Activated CD8-positive, alpha-beta T cell treated with anti-CD3 and anti-CD28 coated beads for 36 hours (primary cell): ENCODE results near the gene TGFB1. TPM values are rescaled to one million over a fixed set of nuclear protein-coding genes. Genes with fewer than 3 reads are reported as not detected.

Experiments
- ATAC-seq: fragments of 200-7000 bp; cut with Tn5 transposase; one replicate; pipeline ENCODE4 v1.10.0; 2021; ENCODE audit warnings: mild to moderate bottlenecking, moderate library complexity
- CTCF ChIA-PET: fragments of 350-600 bp; sonication (Branson Sonifier 250); formaldehyde crosslinking; loops from one replicate; lab custom pipeline; 2021; ENCODE audit warnings: antibody characterized with exemption; lab: Charles Lee
- POLR2A ChIA-PET: fragments of 350-600 bp; sonication (Branson Sonifier 250); formaldehyde crosslinking; loops from one replicate; lab custom pipeline; 2021; ENCODE audit warnings: antibody characterized with exemption; lab: Charles Lee
- DNase-seq: peaks from one replicate; pipeline ENCODE4 v3.0.0-alpha.2; 2020
- H3K27ac Mint-ChIP-seq: one replicate; pipeline ENCODE4 v1.8.0; 2021; ENCODE audit warnings: mild to moderate bottlenecking, mixed read lengths
- H3K27me3 Mint-ChIP-seq: one replicate; pipeline ENCODE4 v1.8.0; 2021; ENCODE audit warnings: mixed read lengths
- H3K36me3 Mint-ChIP-seq: one replicate; pipeline ENCODE4 v1.8.0; 2021; ENCODE audit warnings: low read depth, mixed read lengths
- H3K4me1 Mint-ChIP-seq: one replicate; pipeline ENCODE4 v1.8.0; 2021; ENCODE audit warnings: low read depth, mixed read lengths
- H3K4me3 Mint-ChIP-seq: one replicate; pipeline ENCODE4 v1.8.0; 2021; ENCODE audit warnings: mild to moderate bottlenecking, moderate library complexity, mixed read lengths
- H3K9me3 Mint-ChIP-seq: one replicate; pipeline ENCODE4 v1.8.0; 2021; ENCODE audit warnings: mixed read lengths
- CTCF ChIP-seq: fragments of 200-600 bp; IDR thresholded peaks from one replicate; pipeline ENCODE4 v1.8.0; 2022; ENCODE audit warnings: antibody characterized with exemption, mild to moderate bottlenecking
- intact Hi-C: fragments of 100-400 bp; cut with micrococcal nuclease; formaldehyde crosslinking; loops from one replicate; pipeline ENCODE4 v1.10.0; 2022
- total RNA-seq, 2 experiments: library from RNA; stranded (reverse); gene quantifications; one replicate each; pipeline ENCODE4 v1.2.3, GENCODE V29; 2021

Gene TGFB1
- total RNA-seq, 2 experiments from 2014 or later, result 112 to 123 TPM

- Mint-ChIP-seq H3K27ac (peak overlapping the region; percentile 99), H3K4me1 (peaks cover 49% of the 10 kb centered on the region), H3K9me3 (no peaks in the 10 kb centered on the region), H3K27me3 (no peaks in the 10 kb centered on the region), H3K36me3 (peaks cover 44% of the 10 kb centered on the region), H3K4me3 (peak overlapping the region; percentile 87)
- CTCF ChIA-PET, result interaction anchor here (0.6 to 1.8 kb wide), 5 partner anchors 8 to 48 kb away, joined by 3 to 11 read pairs (median 4); partner anchors contain the start of gene B9D2
- no peak for TF ChIP-seq CTCF
- intact Hi-C loops, result loop anchor here (5.0 to 10.0 kb wide), 2 partner anchors 41 to 91 kb away; partner anchors contain the start of genes BCKDHA, EXOSC5 and HNRNPUL1
- DNase-seq (peak; percentile 22), ATAC-seq (no peak)
- POLR2A ChIA-PET, result interaction anchor here (1.2 to 2.5 kb wide), 4 partner anchors 8 to 92 kb away, joined by 3 to 20 read pairs (median 4); partner anchors contain the start of genes B9D2, CCDC97 and HNRNPUL1
Measured at GRCh38 chr19:41355802-41356201, 2.1 kb upstream of the TGFB1 start.

- H3K4me1 Mint-ChIP-seq, result peaks cover 52% of the 10 kb centered on the region
- ATAC-seq (no peak), DNase-seq (no peak)
- H3K36me3 Mint-ChIP-seq, result peaks cover 44% of the 10 kb centered on the region
- intact Hi-C loops, result loop anchor here (5.0 to 10.0 kb wide), 2 partner anchors 42 to 90 kb away; partner anchors contain the start of genes BCKDHA, EXOSC5 and HNRNPUL1
- TF ChIP-seq CTCF, result no peak
- H3K4me3 Mint-ChIP-seq, result peak overlapping the region; percentile 87
- H3K27ac Mint-ChIP-seq, result peak overlapping the region; percentile 99
- no peaks in the 10 kb centered on the region for H3K9me3 Mint-ChIP-seq
- ChIA-PET POLR2A (interaction anchor here (1.2 to 2.5 kb wide), 2 partner anchors 9 to 46 kb away, joined by 4 to 20 read pairs; partner anchors contain the start of gene B9D2), CTCF (interaction anchor here (0.9 to 1.8 kb wide), 5 partner anchors 9 to 241 kb away, joined by 3 to 11 read pairs (median 4); partner anchors contain the start of genes B9D2 and DMAC2)
- no peaks in the 10 kb centered on the region for H3K27me3 Mint-ChIP-seq
Measured at GRCh38 chr19:41355035-41355434, 1.3 kb upstream of the TGFB1 start.

GRCh38 chr19:41354343-41354953, 726 bp upstream of the TGFB1 start:
- Mint-ChIP-seq H3K4me3 (peak overlapping the region; percentile 87), H3K27ac (peak overlapping the region; percentile 99), H3K9me3 (no peaks in the 10 kb centered on the region), H3K27me3 (no peaks in the 10 kb centered on the region), H3K36me3 (peaks cover 46% of the 10 kb centered on the region), H3K4me1 (peaks cover 54% of the 10 kb centered on the region)
- no peak for DNase-seq
- TF ChIP-seq CTCF, result no peak
- CTCF ChIA-PET, result interaction anchor here (0.9 to 1.8 kb wide), 3 partner anchors 9 to 242 kb away, joined by 3 to 11 read pairs (median 4); partner anchors contain the start of genes B9D2 and DMAC2
- no peak for ATAC-seq
- POLR2A ChIA-PET, result interaction anchor here (1.2 to 6.0 kb wide), 4 partner anchors 10 to 46 kb away, joined by 4 to 39 read pairs (median 13); partner anchors contain the start of genes B9D2, CCDC97 and TMEM91
- intact Hi-C loops, result loop anchor here (5.0 to 10.0 kb wide), 2 partner anchors 47 to 90 kb away; partner anchors contain the start of gene HNRNPUL1

- DNase-seq (peak; percentile 87), ATAC-seq (peak; percentile 12)
- Mint-ChIP-seq H3K9me3 (peaks cover 5% of the 10 kb centered on the region), H3K36me3 (peaks cover 55% of the 10 kb centered on the region), H3K4me1 (peaks cover 56% of the 10 kb centered on the region), H3K27ac (peak overlapping the region; percentile 99), H3K27me3 (no peaks in the 10 kb centered on the region), H3K4me3 (peak overlapping the region; percentile 100)
- TF ChIP-seq CTCF, result peak; percentile 4
- POLR2A ChIA-PET, result interaction anchor here (0.7 to 6.0 kb wide), 12 partner anchors 11 to 89 kb away, joined by 3 to 44 read pairs (median 6); partner anchors contain the start of genes B9D2, CCDC97, HNRNPUL1 and TMEM91
- intact Hi-C loops, result loop anchor here (5.0 to 10.0 kb wide), 2 partner anchors 46 to 88 kb away; partner anchors contain the start of gene HNRNPUL1
- CTCF ChIA-PET, result interaction anchor here (1.2 to 3.0 kb wide), 6 partner anchors 11 to 96 kb away, joined by 3 to 19 read pairs (median 6); partner anchors contain the start of genes B9D2 and HNRNPUL1
Measured at GRCh38 chr19:41352609-41353465, 885 bp downstream of the TGFB1 start.
